Endothelial cell of umbilical vein (primary cell): ENCODE results near the gene POLR1B. TPM values are rescaled to one million over a fixed set of nuclear protein-coding genes. Genes with fewer than 3 reads are reported as not detected.
A peak's percentile ranks its signal among the peaks of the same experiment; 100 is the strongest.
"Not testable (repeated sequence)": the region's sequence is repeated elsewhere in the genome, so short reads cannot be mapped to it uniquely, and the experiment has no call there.

Source experiments
- BruUV-seq: library from RNA; stranded (reverse); fragments of 400-500 nt; replicated peaks from 2 replicates; lab custom pipeline; 2021; lab: Mats Ljungman, UMichigan
- CTCF ChIA-PET: fragments of 300-600, 350-600 bp; sonication (Branson Sonifier 250); formaldehyde crosslinking; loops from one replicate; lab custom pipeline; 2021; ENCODE audit warnings: antibody characterized with exemption, inconsistent platforms; lab: Charles Lee
- POLR2A ChIA-PET: fragments of 300-600, 350-600 bp; sonication (Branson Sonifier 250); formaldehyde crosslinking; loops from one replicate; lab custom pipeline; 2021; ENCODE audit warnings: antibody characterized with exemption, inconsistent platforms; lab: Charles Lee
- DNase-seq: peaks from one replicate; pipeline ENCODE4 v3.0.0-alpha.2; 2011; ENCODE audit warnings: low read depth, low spot score
- FAIRE-seq: peaks from 2 replicates; lab custom pipeline; 2011; peaks lifted over from hg19 to GRCh38; lab: Jason Lieb, UNC
- H2AFZ ChIP-seq: 2 replicates; pipeline ENCODE4 v1.6.0; 2012; ENCODE audit warnings: low read depth, low read length, control low read depth, inconsistent platforms
- H3K27ac ChIP-seq: 2 replicates; pipeline ENCODE4 v1.5.1; 2011; ENCODE audit warnings: low read depth, mild to moderate bottlenecking, control low read depth, low read length, moderate library complexity; ENCODE audit not compliant: insufficient read depth
- H3K27me3 ChIP-seq, 2 experiments: 2 replicates each; pipeline versions ENCODE4 v1.6.0 to v1.6.1; 2011; ENCODE audit warnings: low read length in 2 of 2, mixed read lengths in 1 of 2; ENCODE audit not compliant: control insufficient read depth in 2 of 2, insufficient read depth in 2 of 2
- H3K36me3 ChIP-seq, 2 experiments: 2 replicates in 1 of 2; 3 replicates in 1 of 2; pipeline ENCODE4 v1.5.1; 2011; ENCODE audit warnings: low read length in 2 of 2, mild to moderate bottlenecking in 1 of 2, moderate library complexity in 1 of 2; ENCODE audit not compliant: control insufficient read depth in 2 of 2, insufficient read depth in 2 of 2; ENCODE audit errors: extremely low read depth in 1 of 2
- H3K4me1 ChIP-seq: 3 replicates; pipeline ENCODE4 v1.5.1; 2011; ENCODE audit warnings: mild to moderate bottlenecking, low read length; ENCODE audit not compliant: control insufficient read depth, insufficient read depth; ENCODE audit errors: extremely low read depth
- H3K4me2 ChIP-seq: 2 replicates; pipeline ENCODE4 v1.6.1; 2011; ENCODE audit warnings: low read length, control low read depth, mixed read lengths; ENCODE audit not compliant: insufficient read depth
- H3K4me3 ChIP-seq, 3 experiments: fragments of 200-600 bp in 1 of 3; sonication (generic), shearing (Covaris generic) in 1 of 3; replicated peaks in 1 of 3; 2 replicates each; pipeline ENCODE4 v1.5.1; 2011 to 2016; ENCODE audit warnings: control low read depth in 3 of 3, low read length in 3 of 3, mild to moderate bottlenecking in 2 of 3, inconsistent platforms in 1 of 3, low read depth in 1 of 3, moderate library complexity in 1 of 3; ENCODE audit not compliant: insufficient read depth in 1 of 3
- H3K79me2 ChIP-seq: 2 replicates; pipeline ENCODE4 v1.6.0; 2012; ENCODE audit warnings: low read length, inconsistent platforms; ENCODE audit not compliant: control insufficient read depth, insufficient read depth
- H3K9ac ChIP-seq: replicated peaks from 2 replicates; pipeline ENCODE3; 2011; ENCODE audit warnings: low read length, control low read depth; ENCODE audit not compliant: insufficient read depth; ENCODE audit errors: extremely low read depth
- H3K9me1 ChIP-seq: replicated peaks from 3 replicates; pipeline ENCODE4 v1.6.0; 2011; ENCODE audit warnings: mild to moderate bottlenecking, low read length; ENCODE audit not compliant: control insufficient read depth, insufficient read depth; ENCODE audit errors: extremely low read depth
- H3K9me3 ChIP-seq: replicated peaks from 2 replicates; pipeline ENCODE4 v1.5.1; 2012; ENCODE audit warnings: low read length, inconsistent platforms; ENCODE audit not compliant: control insufficient read depth, insufficient read depth
- H4K20me1 ChIP-seq: replicated peaks from 2 replicates; pipeline ENCODE3; 2011; ENCODE audit warnings: mild to moderate bottlenecking, low read length; ENCODE audit not compliant: control insufficient read depth, insufficient read depth; ENCODE audit errors: extremely low read depth
- EZH2 ChIP-seq: IDR thresholded peaks from 2 replicates; pipeline ENCODE4 v1.6.1; 2012; ENCODE audit warnings: borderline replicate concordance, low read depth, mild to moderate bottlenecking, moderate library complexity, low read length, inconsistent platforms; ENCODE audit not compliant: severe bottlenecking
- FOS ChIP-seq: IDR thresholded peaks from 2 replicates; pipeline ENCODE4 v1.6.1; 2011; ENCODE audit warnings: mild to moderate bottlenecking, low read length, moderate library complexity, borderline replicate concordance; ENCODE audit not compliant: insufficient read depth
- GATA2 ChIP-seq: IDR thresholded peaks from 2 replicates; pipeline ENCODE4 v1.7.0; 2011; ENCODE audit warnings: low read depth, mild to moderate bottlenecking, moderate library complexity, mixed read lengths, low read length; ENCODE audit not compliant: insufficient read length, insufficient read depth
- JUN ChIP-seq: IDR thresholded peaks from 2 replicates; pipeline ENCODE4 v1.6.1; 2011; ENCODE audit warnings: borderline replicate concordance, low read depth; ENCODE audit not compliant: insufficient read length, insufficient read depth
- MYC ChIP-seq: IDR thresholded peaks from one replicate; pipeline ENCODE4 v1.6.1; 2011; ENCODE audit warnings: mild to moderate bottlenecking, low read depth, low read length
- POLR2A ChIP-seq: IDR thresholded peaks from 2 replicates; pipeline ENCODE4 v1.6.1; 2012; ENCODE audit warnings: low read depth, mild to moderate bottlenecking, control low read depth, low read length
- POLR2AphosphoS5 ChIP-seq: IDR thresholded peaks from 2 replicates; pipeline ENCODE4 v1.6.1; 2012; ENCODE audit warnings: low read depth, mild to moderate bottlenecking, control low read depth, low read length, moderate library complexity; ENCODE audit not compliant: insufficient read depth
- dilution Hi-C: fragments of 300-500 bp; cut with MboI; formaldehyde crosslinking; loops from one replicate; pipeline ENCODE4 v1.15.0; 2019; ENCODE audit warnings: low sequenced_read_pairs; ENCODE audit not compliant: extremely low pct_ligation_motif_present
- intact Hi-C: fragments of 100-400 bp; cut with micrococcal nuclease; formaldehyde crosslinking; loops from one replicate; pipeline ENCODE4 v1.10.0; 2022
- polyA plus RNA-seq, 4 experiments: library from polyadenylated mRNA; depleted of rRNA in 3 of 4; stranded (reverse) in 3 of 4; unstranded in 1 of 4; fragments of >200 nt; gene quantifications; 2 replicates each; pipeline versions ENCODE4 v1.2.1 to v1.2.3, GENCODE V29; 2011 to 2012; ENCODE audit warnings: missing spikeins in 1 of 4
- total RNA-seq: library from RNA; stranded (reverse); gene quantifications from 2 replicates; pipeline ENCODE4 v1.2.3, GENCODE V29; 2021
- TF ChIP-seq, protein P1 (sequence below): IDR thresholded peaks from 2 replicates; pipeline ENCODE4 v1.6.1; 2011; ENCODE audit not compliant: insufficient read depth, insufficient read length
- TF ChIP-seq, protein P2 (sequence below), 2 donors: IDR thresholded peaks; 1 replicate in 1 of 2; 2 replicates in 1 of 2; pipeline ENCODE4 v1.5.1; 2011; ENCODE audit warnings: low read length in 2 of 2, mild to moderate bottlenecking in 2 of 2, moderate library complexity in 2 of 2, control low read depth in 1 of 2, inconsistent platforms in 1 of 2, low read depth in 1 of 2; ENCODE audit not compliant: insufficient read depth in 1 of 2; ENCODE audit errors: extremely low read depth in 1 of 2

The POLR1B gene
- total and polyA plus RNA-seq, 2 donors (not counting 3 experiments of a cell fraction or from before 2014, with no cell fraction given) = 12.2 to 28.9 TPM

DNA sequence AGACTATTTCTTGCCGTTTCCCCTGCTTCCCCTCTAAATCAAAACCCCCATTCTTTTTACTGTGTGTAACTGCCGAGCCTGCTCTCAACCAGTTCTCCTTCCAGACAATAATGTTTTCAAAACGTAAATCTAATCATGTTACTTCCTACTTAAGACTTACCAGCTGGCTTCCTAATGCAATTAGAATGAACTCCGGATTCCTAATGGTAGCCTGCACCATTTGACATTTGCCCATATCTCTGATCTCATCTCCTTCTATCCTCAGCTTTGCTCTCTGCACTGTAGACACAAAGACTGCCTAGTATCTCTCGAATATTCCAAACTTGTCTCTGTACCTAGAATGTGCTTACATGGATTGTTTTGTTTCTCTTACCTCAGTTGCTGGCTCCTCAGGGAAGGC is 47.4 kb upstream of the POLR1B start:
- H3K4me1 ChIP-seq = peaks cover 19% of the 10 kb centered on the region
- H3K79me2 ChIP-seq = peaks cover 15% of the 10 kb centered on the region
- ChIA-PET POLR2A (no interaction called here), CTCF (interaction anchor here (3.2 to 3.6 kb wide), 2 partner anchors 11 to 15 kb away, joined by 16 to 25 read pairs; no protein-coding TSS in a partner anchor)
- H3K36me3 ChIP-seq = peaks cover 2 to 4% of the 10 kb centered on the region in 2 experiments
- no peak for TF ChIP-seq GATA2
- TF ChIP-seq, protein P1, sequence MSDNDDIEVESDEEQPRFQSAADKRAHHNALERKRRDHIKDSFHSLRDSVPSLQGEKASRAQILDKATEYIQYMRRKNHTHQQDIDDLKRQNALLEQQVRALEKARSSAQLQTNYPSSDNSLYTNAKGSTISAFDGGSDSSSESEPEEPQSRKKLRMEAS = no peak
- TF ChIP-seq POLR2A = no peak
- TF ChIP-seq EZH2 = no peak
- no peak for TF ChIP-seq MYC
- no peak for TF ChIP-seq FOS
- TF ChIP-seq, protein P2, sequence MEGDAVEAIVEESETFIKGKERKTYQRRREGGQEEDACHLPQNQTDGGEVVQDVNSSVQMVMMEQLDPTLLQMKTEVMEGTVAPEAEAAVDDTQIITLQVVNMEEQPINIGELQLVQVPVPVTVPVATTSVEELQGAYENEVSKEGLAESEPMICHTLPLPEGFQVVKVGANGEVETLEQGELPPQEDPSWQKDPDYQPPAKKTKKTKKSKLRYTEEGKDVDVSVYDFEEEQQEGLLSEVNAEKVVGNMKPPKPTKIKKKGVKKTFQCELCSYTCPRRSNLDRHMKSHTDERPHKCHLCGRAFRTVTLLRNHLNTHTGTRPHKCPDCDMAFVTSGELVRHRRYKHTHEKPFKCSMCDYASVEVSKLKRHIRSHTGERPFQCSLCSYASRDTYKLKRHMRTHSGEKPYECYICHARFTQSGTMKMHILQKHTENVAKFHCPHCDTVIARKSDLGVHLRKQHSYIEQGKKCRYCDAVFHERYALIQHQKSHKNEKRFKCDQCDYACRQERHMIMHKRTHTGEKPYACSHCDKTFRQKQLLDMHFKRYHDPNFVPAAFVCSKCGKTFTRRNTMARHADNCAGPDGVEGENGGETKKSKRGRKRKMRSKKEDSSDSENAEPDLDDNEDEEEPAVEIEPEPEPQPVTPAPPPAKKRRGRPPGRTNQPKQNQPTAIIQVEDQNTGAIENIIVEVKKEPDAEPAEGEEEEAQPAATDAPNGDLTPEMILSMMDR (IDR thresholded peaks at IDR 0.05; ENCODE audit: extremely low read depth in 1 of 2, insufficient read depth in 1 of 2, low read depth in 1 of 2, low read length in 2 of 2) = no peak
- no peak for TF ChIP-seq JUN
- no peak for TF ChIP-seq POLR2AphosphoS5
- no peaks in the 10 kb centered on the region for H3K27me3 ChIP-seq
- no peak overlapping the region for H3K27ac ChIP-seq
- dilution Hi-C loops (no loop called here), intact Hi-C loops (no loop called here)
- no TSS peak for BruUV-seq
- no peak for FAIRE-seq
- H3K9me3 ChIP-seq = no peaks in the 10 kb centered on the region
- peak; percentile 26 for DNase-seq
- no peak overlapping the region for H3K4me3 ChIP-seq
- peaks cover 2% of the 10 kb centered on the region for H4K20me1 ChIP-seq
- no peaks in the 10 kb centered on the region for H3K9me1 ChIP-seq
- H2AFZ ChIP-seq = no peak overlapping the region
- H3K9ac ChIP-seq = no peak overlapping the region
- H3K4me2 ChIP-seq = no peak overlapping the region

DNA sequence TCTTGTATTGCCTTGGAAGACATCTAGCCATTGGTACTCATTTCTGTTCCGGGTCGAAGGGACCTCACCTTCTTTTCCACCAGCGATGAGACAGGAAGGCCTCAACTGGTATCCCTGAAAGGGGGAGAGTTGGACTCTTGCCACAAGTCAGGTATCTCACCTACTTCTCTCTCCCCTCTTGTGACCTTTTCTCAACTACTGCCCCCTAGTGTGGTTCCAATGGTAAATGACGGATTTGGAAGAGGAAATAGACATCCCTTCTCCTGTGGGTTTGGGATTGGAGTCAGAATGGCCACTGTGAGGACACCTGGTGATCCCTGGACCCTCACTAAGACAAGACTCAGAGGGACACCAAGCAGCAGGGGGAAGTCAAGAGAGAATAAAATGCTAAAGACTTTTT is 46.4 kb upstream of the POLR1B start:
- BruUV-seq, H3K9me3 ChIP-seq, H3K79me2 ChIP-seq, H3K4me3 ChIP-seq, FAIRE-seq, H4K20me1 ChIP-seq, H3K27me3 ChIP-seq, H3K27ac ChIP-seq, POLR2A ChIA-PET, CTCF ChIA-PET, DNase-seq, H3K4me2 ChIP-seq, intact Hi-C loops, H3K9ac ChIP-seq, dilution Hi-C loops, H2AFZ ChIP-seq, H3K9me1 ChIP-seq, H3K36me3 ChIP-seq: not testable (repeated sequence)
- H3K4me1 ChIP-seq = peaks cover 19% of the 10 kb centered on the region
